HG03139 (cell line): ENCODE results near the gene LAMA2.

Experiments used
- ATAC-seq: cut with Tn5 transposase; IDR thresholded peaks from one replicate; pipeline ENCODE4 v1.9.1; 2021; ENCODE audit not compliant: unreplicated experiment

Gene LAMA2

GRCh38 chr6:129175066-129175465 lies 292.1 kb downstream of the LAMA2 start:
- no peak for ATAC-seq

GRCh38 chr6:129177801-129178200 lies 294.9 kb downstream of the LAMA2 start:
- no peak for ATAC-seq

- no peak for ATAC-seq
Measured at GRCh38 chr6:129179283-129179682, 296.3 kb downstream of the LAMA2 start.

GRCh38 chr6:129181001-129181400 lies 298.1 kb downstream of the LAMA2 start:
- ATAC-seq = no peak

GRCh38 chr6:129183187-129183591 lies 300.3 kb downstream of the LAMA2 start:
- ATAC-seq = no peak

GRCh38 chr6:129183681-129184301 lies 300.9 kb downstream of the LAMA2 start:
- no peak for ATAC-seq

GRCh38 chr6:129184324-129184723 lies 301.4 kb downstream of the LAMA2 start:
- no peak for ATAC-seq

GRCh38 chr6:129184808-129185366 lies 301.9 kb downstream of the LAMA2 start:
- no peak for ATAC-seq

GRCh38 chr6:129186988-129187387 lies 304.1 kb downstream of the LAMA2 start:
- no peak for ATAC-seq

GRCh38 chr6:129188306-129188705 lies 305.4 kb downstream of the LAMA2 start:
- no peak for ATAC-seq

GRCh38 chr6:129188795-129189194 lies 305.9 kb downstream of the LAMA2 start:
- no peak for ATAC-seq

- ATAC-seq = no peak
Measured at GRCh38 chr6:129189266-129189665, 306.3 kb downstream of the LAMA2 start.

- ATAC-seq = no peak
Measured at GRCh38 chr6:129191235-129191634, 308.3 kb downstream of the LAMA2 start.

- ATAC-seq = no peak
Measured at GRCh38 chr6:129192458-129192989, 309.6 kb downstream of the LAMA2 start.

GRCh38 chr6:129194306-129194941 lies 311.5 kb downstream of the LAMA2 start:
- ATAC-seq = no peak

- ATAC-seq = no peak
Measured at GRCh38 chr6:129195161-129195560, 312.2 kb downstream of the LAMA2 start.

- ATAC-seq = no peak
Measured at GRCh38 chr6:129195643-129196042, 312.7 kb downstream of the LAMA2 start.

- no peak for ATAC-seq
Measured at GRCh38 chr6:129197154-129197553, 314.2 kb downstream of the LAMA2 start.

GRCh38 chr6:129200151-129200550 lies 317.2 kb downstream of the LAMA2 start:
- no peak for ATAC-seq

GRCh38 chr6:129203190-129203900 lies 320.4 kb downstream of the LAMA2 start:
- ATAC-seq = no peak

- ATAC-seq = no peak
Measured at GRCh38 chr6:129206821-129207220, 323.9 kb downstream of the LAMA2 start.

- no peak for ATAC-seq
Measured at GRCh38 chr6:129207832-129208231, 324.9 kb downstream of the LAMA2 start.
